GM12878 (cell line): ENCODE measurements around the gene KLRK1. TPM values are rescaled to one million over a fixed set of nuclear protein-coding genes. Genes with fewer than 3 reads are reported as not detected.
A peak's percentile ranks its signal among the peaks of the same experiment; 100 is the strongest.

ENCODE experiments used
- BHLHE40 ChIP-seq, 2 experiments: fragments of 450-650 bp in 1 of 2; IDR thresholded peaks; 2 replicates each; pipeline ENCODE4 v1.6.1; 2011 to 2017; ENCODE audit warnings: low read depth in 2 of 2, borderline replicate concordance in 1 of 2, improper control_type of control experiment in 1 of 2, low read length in 1 of 2, mild to moderate bottlenecking in 1 of 2
- CBX5 ChIP-seq: sonication (generic); IDR thresholded peaks from 2 replicates; pipeline ENCODE4 v1.6.1; 2016; ENCODE audit warnings: low read depth, moderate library complexity, mild to moderate bottlenecking, inconsistent platforms
- CHD1 ChIP-seq: IDR thresholded peaks from 2 replicates; pipeline ENCODE4 v1.6.1; 2012; ENCODE audit warnings: low read depth, low read length, improper control_type of control experiment
- CREB1 ChIP-seq: IDR thresholded peaks from 2 replicates; pipeline ENCODE4 v1.6.1; 2012; ENCODE audit warnings: low read depth, mild to moderate bottlenecking, inconsistent platforms
- CREM ChIP-seq: IDR thresholded peaks from 2 replicates; pipeline ENCODE4 v1.6.1; 2014; ENCODE audit warnings: antibody characterized with exemption, low read depth
- DPF2 ChIP-seq: fragments of 450-650 bp; IDR thresholded peaks from 2 replicates; pipeline ENCODE4 v1.6.1; 2017; ENCODE audit warnings: mild to moderate bottlenecking
- EED ChIP-seq: sonication (generic); IDR thresholded peaks from 2 replicates; pipeline ENCODE4 v1.6.1; 2016; ENCODE audit warnings: antibody characterized with exemption, low read depth
- HDGF ChIP-seq: fragments of 450-650 bp; IDR thresholded peaks from 2 replicates; pipeline ENCODE4 v1.6.1; 2016; ENCODE audit warnings: antibody characterized with exemption
- KLF5 ChIP-seq: fragments of 450-650 bp; IDR thresholded peaks from 2 replicates; pipeline ENCODE4 v1.6.1; 2014; ENCODE audit warnings: mild to moderate bottlenecking; ENCODE audit not compliant: partially characterized antibody
- MTA2 ChIP-seq: fragments of 450-650 bp; IDR thresholded peaks from 2 replicates; pipeline ENCODE4 v1.6.1; 2016; ENCODE audit warnings: low read depth, mild to moderate bottlenecking, moderate library complexity
- MTA3 ChIP-seq: IDR thresholded peaks from 2 replicates; pipeline ENCODE4 v1.6.1; 2012; ENCODE audit warnings: low read length, inconsistent platforms, borderline replicate concordance
- NR2C1 ChIP-seq: fragments of 450-650 bp; IDR thresholded peaks from 2 replicates; pipeline ENCODE4 v1.6.1; 2017; ENCODE audit warnings: antibody characterized with exemption, mild to moderate bottlenecking, moderate library complexity
- NR2F1 ChIP-seq: fragments of 450-650 bp; conservative IDR thresholded peaks from 2 replicates; pipeline ENCODE4 v1.6.1; 2017; ENCODE audit warnings: mild to moderate bottlenecking
- PAX5 ChIP-seq: IDR thresholded peaks from 2 replicates; pipeline ENCODE4 v1.6.1; 2011; ENCODE audit warnings: low read depth, low read length, borderline replicate concordance
- PML ChIP-seq: IDR thresholded peaks from 2 replicates; pipeline ENCODE4 v1.6.1; 2012; ENCODE audit warnings: low read length, inconsistent platforms
- POLR2AphosphoS5 ChIP-seq: IDR thresholded peaks from 2 replicates; pipeline ENCODE4 v1.6.1; 2011; ENCODE audit warnings: mild to moderate bottlenecking, low read length, inconsistent platforms
- POU2F2 ChIP-seq: IDR thresholded peaks from 3 replicates; pipeline ENCODE4 v1.6.1; 2011; ENCODE audit warnings: low read depth, mild to moderate bottlenecking, low read length, borderline replicate concordance
- RELA ChIP-seq: fragments of 450-650 bp; IDR thresholded peaks from 2 replicates; pipeline ENCODE4 v1.8.0; 2014; ENCODE audit warnings: borderline replicate concordance; ENCODE audit not compliant: partially characterized antibody
- SPI1 ChIP-seq: IDR thresholded peaks from 2 replicates; pipeline ENCODE4 v1.6.1; 2011; ENCODE audit warnings: low read depth, mild to moderate bottlenecking, low read length, moderate library complexity, borderline replicate concordance; ENCODE audit not compliant: insufficient read depth
- SREBF2 ChIP-seq: IDR thresholded peaks from 2 replicates; pipeline ENCODE4 v1.6.1; 2012; ENCODE audit warnings: mild to moderate bottlenecking, low read length
- TARDBP ChIP-seq: IDR thresholded peaks from 2 replicates; pipeline ENCODE4 v1.6.1; 2016; ENCODE audit warnings: borderline replicate concordance
- TCF3 ChIP-seq: IDR thresholded peaks from 2 replicates; pipeline ENCODE4 v1.6.1; 2012; ENCODE audit warnings: low read depth, mild to moderate bottlenecking, low read length, borderline replicate concordance; ENCODE audit not compliant: insufficient read depth
- YBX1 ChIP-seq: fragments of 450-650 bp; IDR thresholded peaks from 2 replicates; pipeline ENCODE4 v1.6.1; 2016; ENCODE audit warnings: antibody characterized with exemption
- polyA plus RNA-seq, 11 experiments: library from polyadenylated mRNA; depleted of rRNA in 4 of 11; unstranded in 6 of 11; stranded (reverse) in 5 of 11; fragments of >200 nt; fragmentation: Nextera tagmentation in 4 of 11; fragmentation: Illumina TruSeq in 1 of 11; extraction: Ambion mirVana in 4 of 11; extraction: Trizol in 1 of 11; gene quantifications; 1 replicate in 1 of 11; 2 replicates in 10 of 11; pipeline versions ENCODE4 v1.2.1 to v1.2.3, GENCODE V29; 2011 to 2016; ENCODE audit warnings: inconsistent platforms in 2 of 11, missing spikeins in 2 of 11, low read depth in 1 of 11
- total RNA-seq, 4 experiments: library from RNA; depleted of rRNA in 3 of 4; stranded (reverse); fragments of >200 nt in 3 of 4; fragmentation: Illumina TruSeq in 1 of 4; extraction: Trizol in 1 of 4; gene quantifications; 2 replicates each; pipeline versions ENCODE4 v1.2.1 to v1.2.3, GENCODE V29; 2013 to 2021
- TF ChIP-seq, protein P1 (sequence below): IDR thresholded peaks from 2 replicates; pipeline ENCODE4 v1.6.1; 2011; ENCODE audit warnings: borderline replicate concordance, low read depth, mild to moderate bottlenecking, moderate library complexity, low read length; ENCODE audit not compliant: insufficient read depth, poor library complexity, severe bottlenecking

KLRK1 gene
- total and polyA plus RNA-seq, 10 of the 15 experiments (the other 5 are each of a cell fraction or from before 2014, with no cell fraction given): 0.27 to 2.0 (median 0.99) TPM

DNA sequence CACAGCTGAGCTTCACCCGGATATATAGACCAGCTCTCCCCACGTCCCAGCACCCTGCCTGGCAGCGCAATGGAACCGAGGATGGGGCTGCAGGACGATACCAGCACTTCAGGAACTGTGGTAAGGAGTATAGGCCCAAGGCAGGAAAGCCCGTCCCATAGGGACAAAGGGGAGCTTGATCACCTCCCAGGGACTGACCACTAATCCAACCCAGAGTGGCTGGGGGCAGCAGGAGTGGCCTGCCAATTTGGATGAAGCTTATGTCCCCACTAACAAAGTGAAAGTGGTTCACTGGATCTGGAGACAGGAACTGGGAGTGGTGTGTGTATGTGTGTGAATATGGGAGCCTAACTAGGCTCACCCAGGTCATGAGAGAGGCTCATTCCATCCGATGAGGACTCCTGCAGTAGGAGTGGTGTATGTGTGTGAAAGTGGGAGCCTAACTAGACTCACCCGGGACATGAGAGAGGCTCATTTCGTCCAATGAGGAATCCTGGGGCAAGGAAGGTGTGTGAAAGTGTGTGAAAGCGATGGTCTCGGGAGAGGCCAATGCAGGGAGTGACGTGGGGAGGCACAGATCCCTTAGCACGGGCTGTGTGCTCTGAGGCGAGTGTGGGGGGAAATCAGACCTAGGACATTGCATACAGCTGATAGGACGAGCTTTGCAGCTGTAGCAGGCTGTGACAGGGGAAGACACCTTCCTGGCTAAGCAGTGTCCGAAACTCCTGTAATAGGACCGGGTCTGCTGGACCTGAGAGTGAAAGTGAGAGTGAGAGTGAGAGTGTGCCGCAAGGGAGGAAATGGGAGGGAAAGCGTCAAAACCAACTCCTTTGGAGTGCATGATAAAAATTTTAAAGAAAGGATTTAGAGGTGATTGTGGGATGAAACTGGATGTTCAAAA, 25.7 kb downstream of the KLRK1 start (continued):
- TF ChIP-seq CHD1 (peak; percentile 45; the same call in 1 of the 2 replicates), SPI1 (peak; percentile 75; the same call in 1 of the 2 replicates), KLF5 (no peak), CREM (peak; percentile 73), POU2F2 (peak; percentile 53; the same call in 1 of the 3 replicates), MTA2 (peak; percentile 75; the same call in 1 of the 2 replicates), TARDBP (0 out of 2 replicates have a peak, but pooled peaks have one; percentile 15), BHLHE40 (IDR thresholded peaks at IDR 0.05; ENCODE audit: borderline replicate concordance in 1 of 2, low read depth in 2 of 2, low read length in 1 of 2) (peak; percentile 43 to 87), CREB1 (peak; percentile 64), TCF3 (peak; percentile 62; the same call in 1 of the 2 replicates), HDGF (peak; percentile 93), CBX5 (peak; percentile 77; the same call in 1 of the 2 replicates), NR2C1 (no peak), SREBF2 (no peak), DPF2 (0 out of 2 replicates have a peak, but pooled peaks have one; percentile 51), EED (peak; percentile 95; the same call in 1 of the 2 replicates), PML (peak; percentile 79; the same call in 1 of the 2 replicates), MTA3 (peak; percentile 86; the same call in 1 of the 2 replicates), PAX5 (peak; percentile 56; the same call in 1 of the 2 replicates), NR2F1 (no peak), YBX1 (no peak), RELA (peak; percentile 27), POLR2AphosphoS5 (peak; percentile 64)
- TF ChIP-seq, protein P1, sequence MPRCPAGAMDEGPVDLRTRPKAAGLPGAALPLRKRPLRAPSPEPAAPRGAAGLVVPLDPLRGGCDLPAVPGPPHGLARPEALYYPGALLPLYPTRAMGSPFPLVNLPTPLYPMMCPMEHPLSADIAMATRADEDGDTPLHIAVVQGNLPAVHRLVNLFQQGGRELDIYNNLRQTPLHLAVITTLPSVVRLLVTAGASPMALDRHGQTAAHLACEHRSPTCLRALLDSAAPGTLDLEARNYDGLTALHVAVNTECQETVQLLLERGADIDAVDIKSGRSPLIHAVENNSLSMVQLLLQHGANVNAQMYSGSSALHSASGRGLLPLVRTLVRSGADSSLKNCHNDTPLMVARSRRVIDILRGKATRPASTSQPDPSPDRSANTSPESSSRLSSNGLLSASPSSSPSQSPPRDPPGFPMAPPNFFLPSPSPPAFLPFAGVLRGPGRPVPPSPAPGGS: peak; percentile 22
